ENCODE data around the gene LCK.

- TF ChIP-seq CTCF (IDR thresholded peaks at IDR 0.05): no peak
- TF ChIP-seq POLR2AphosphoS5 (IDR thresholded peaks at IDR 0.05): peak; percentile 95
Measured at GRCh38 chr1:32221980-32222755, 28.9 kb upstream of the LCK start, which contains the start of the genes EIF3I and TMEM234.
